ENCODE results near the gene SESN3.
"Not testable (repeated sequence)": the region's sequence is repeated elsewhere in the genome, so short reads cannot be mapped to it uniquely, and the experiment has no call there.

Gene SESN3

GRCh38 chr11:95248666-95249467 is 17.9 kb upstream of the SESN3 start:
- DNase-seq (ENCODE audit: low spot score) = no peak

GRCh38 chr11:95247883-95248282 is 16.9 kb upstream of the SESN3 start:
- DNase-seq (ENCODE audit: low spot score) = no peak

- DNase-seq (ENCODE audit: low spot score) = no peak
These were observed 16.2 kb upstream of the SESN3 start for GRCh38 chr11:95247127-95247684.

GRCh38 chr11:95245581-95245980 is 14.6 kb upstream of the SESN3 start:
- no peak for DNase-seq (ENCODE audit: low spot score)

GRCh38 chr11:95245038-95245437 is 14.0 kb upstream of the SESN3 start:
- DNase-seq (ENCODE audit: low spot score) = no peak

- DNase-seq (ENCODE audit: low spot score) = no peak
These were observed 12.7 kb upstream of the SESN3 start for GRCh38 chr11:95243673-95244072.

- no peak for DNase-seq (ENCODE audit: low spot score)
These were observed 12.0 kb upstream of the SESN3 start for GRCh38 chr11:95242845-95243605.

GRCh38 chr11:95242091-95242844 is 11.3 kb upstream of the SESN3 start:
- no peak for DNase-seq (ENCODE audit: low spot score)

GRCh38 chr11:95241681-95242081 is 10.7 kb upstream of the SESN3 start:
- DNase-seq (ENCODE audit: low spot score) = no peak

GRCh38 chr11:95239871-95240649 is 9.1 kb upstream of the SESN3 start:
- no peak for DNase-seq (ENCODE audit: low spot score)

- no peak for DNase-seq (ENCODE audit: low spot score)
These were observed 1.7 kb upstream of the SESN3 start for GRCh38 chr11:95232666-95233065.

- DNase-seq (ENCODE audit: low spot score) = peak; percentile 83
These were observed 1.0 kb upstream of the SESN3 start for GRCh38 chr11:95231881-95232605.

GRCh38 chr11:95230810-95231126 is 234 bp downstream of the SESN3 start:
- DNase-seq (ENCODE audit: low spot score) = no peak

- DNase-seq (ENCODE audit: low spot score) = peak; percentile 39
These were observed 801 bp downstream of the SESN3 start for GRCh38 chr11:95229993-95230809.

- peak; percentile 52 for DNase-seq (ENCODE audit: low spot score)
These were observed 1.6 kb downstream of the SESN3 start for GRCh38 chr11:95229199-95229992.

GRCh38 chr11:95228081-95228749 is 2.8 kb downstream of the SESN3 start:
- no peak for DNase-seq (ENCODE audit: low spot score)

GRCh38 chr11:95227060-95227459 is 3.9 kb downstream of the SESN3 start:
- not testable (repeated sequence) for DNase-seq (ENCODE audit: low spot score)

GRCh38 chr11:95222817-95223216 is 8.2 kb downstream of the SESN3 start:
- no peak for DNase-seq (ENCODE audit: low spot score)

GRCh38 chr11:95219599-95219998 is 11.4 kb downstream of the SESN3 start:
- DNase-seq (ENCODE audit: low spot score) = no peak

Measured in cerebellar cortex (tissue), 1 donor.